K562 (cell line): ENCODE results near the gene MICOS13. TPM values are rescaled to one million over a fixed set of nuclear protein-coding genes. Genes with fewer than 3 reads are reported as not detected.

Source experiments
- ATAC-seq: fragments of 200-7000 bp; cut with Tn5 transposase; 3 replicates; pipeline ENCODE4 v1.9.1; 2020; ENCODE audit warnings: moderate library complexity
- BruUV-seq: library from RNA; stranded (reverse); fragments of 400-500 nt; replicated peaks from 2 replicates; lab custom pipeline; 2021; lab: Mats Ljungman, UMichigan
- CTCF ChIA-PET: fragments of 300-600 bp; formaldehyde crosslinking; extraction: SDS; loops from one replicate; lab custom pipeline; 2021; ENCODE audit warnings: low intra/inter-chr PET ratio; lab: Yijun Ruan, JAX
- POLR2A ChIA-PET: fragments of 300-600, 350-650 bp; sonication (Branson Sonifier 250); formaldehyde crosslinking; extraction: SDS; loops from one replicate; lab custom pipeline; 2021; ENCODE audit warnings: antibody characterized with exemption, inconsistent platforms; lab: Yijun Ruan, JAX
- DNase-seq, 4 experiments: peaks; one replicate each; pipeline versions ENCODE4 v3.0.0 to v3.0.0-alpha.2; 2011 to 2018; ENCODE audit warnings: low spot score in 3 of 4, mixed read lengths in 3 of 4; ENCODE audit errors: extremely low read depth in 1 of 4
- FAIRE-seq: peaks from 2 replicates; lab custom pipeline; 2011; peaks lifted over from hg19 to GRCh38; lab: Jason Lieb, UNC
- H2AFZ ChIP-seq: 2 replicates; pipeline ENCODE4 v1.6.0; 2011; ENCODE audit warnings: low read depth, low read length, control low read depth, inconsistent platforms
- H3K27ac ChIP-seq: fragments of 200-600 bp; 3 replicates; pipeline ENCODE4 v1.8.0; 2011; ENCODE audit warnings: low read depth, mild to moderate bottlenecking, control low read depth, inconsistent platforms, low read length, moderate library complexity, mixed read lengths; ENCODE audit errors: extremely low read depth
- H3K27me3 ChIP-seq, 2 experiments: fragments of 300-600 bp in 1 of 2; 2 replicates in 1 of 2; 3 replicates in 1 of 2; pipeline versions ENCODE4 v1.6.0 to v1.8.0; 2011; ENCODE audit warnings: inconsistent platforms in 2 of 2, low read length in 2 of 2, mild to moderate bottlenecking in 1 of 2, mixed read lengths in 1 of 2, moderate library complexity in 1 of 2; ENCODE audit not compliant: control insufficient read depth in 2 of 2, insufficient read depth in 2 of 2
- H3K36me3 ChIP-seq: fragments of 300-600 bp; 3 replicates; pipeline ENCODE4 v1.8.0; 2011; ENCODE audit warnings: mild to moderate bottlenecking, low read length, inconsistent platforms; ENCODE audit not compliant: control insufficient read depth, insufficient read depth
- H3K4me1 ChIP-seq, 2 experiments: fragments of 200-600 bp in 1 of 2; replicated peaks in 1 of 2; 2 replicates in 1 of 2; 3 replicates in 1 of 2; pipeline versions ENCODE4 v1.5.1 to v1.8.0; 2011; ENCODE audit warnings: inconsistent platforms in 2 of 2, low read length in 2 of 2, mild to moderate bottlenecking in 1 of 2, mixed read lengths in 1 of 2, moderate library complexity in 1 of 2; ENCODE audit not compliant: control insufficient read depth in 2 of 2, insufficient read depth in 2 of 2
- H3K4me2 ChIP-seq: 2 replicates; pipeline ENCODE4 v1.6.1; 2011; ENCODE audit warnings: low read length, control low read depth, inconsistent platforms, mixed read lengths; ENCODE audit not compliant: insufficient read depth
- H3K4me3 ChIP-seq: fragments of 200-600 bp; sonication (generic), shearing (Covaris generic); 2 replicates; pipeline ENCODE4 v1.5.1; 2016; ENCODE audit warnings: control low read depth, inconsistent platforms
- H3K79me2 ChIP-seq: fragments of 200-600 bp; 3 replicates; pipeline ENCODE4 v1.8.0; 2011; ENCODE audit warnings: low read length, inconsistent platforms; ENCODE audit not compliant: control insufficient read depth, insufficient read depth
- H3K9ac ChIP-seq, 2 experiments: 2 replicates each; pipeline versions ENCODE4 v1.6.0 to v1.6.1; 2011; ENCODE audit warnings: low read depth in 2 of 2, low read length in 2 of 2, control low read depth in 1 of 2, inconsistent platforms in 1 of 2, mild to moderate bottlenecking in 1 of 2, mixed read lengths in 1 of 2; ENCODE audit not compliant: insufficient read depth in 1 of 2
- H3K9me1 ChIP-seq: one replicate; pipeline ENCODE4 v1.6.0; 2011; ENCODE audit warnings: inconsistent platforms, mild to moderate bottlenecking, low read length, moderate library complexity; ENCODE audit not compliant: control insufficient read depth, insufficient read depth
- H3K9me3 ChIP-seq: replicated peaks from 2 replicates; pipeline ENCODE4 v1.5.1; 2011; ENCODE audit warnings: low read depth, low read length, inconsistent platforms; ENCODE audit not compliant: control insufficient read depth, insufficient read depth
- H4K20me1 ChIP-seq: replicated peaks from 2 replicates; pipeline ENCODE4 v1.6.1; 2011; ENCODE audit warnings: low read length, inconsistent platforms, mixed read lengths; ENCODE audit not compliant: control insufficient read depth, insufficient read depth
- ATF2 ChIP-seq: sonication (generic); formaldehyde crosslinking; IDR thresholded peaks from 2 replicates; pipeline ENCODE4 v1.8.1; 2022; ENCODE audit warnings: missing genetic modification reagents
- BMI1 ChIP-seq: fragments of 150-350 bp; IDR thresholded peaks from 2 replicates; pipeline ENCODE4 v1.6.1; 2014; ENCODE audit warnings: low read length
- BRF1 ChIP-seq: IDR thresholded peaks from 3 replicates; pipeline ENCODE4 v1.6.1; 2011; ENCODE audit warnings: borderline replicate concordance, mild to moderate bottlenecking; ENCODE audit not compliant: insufficient read length; ENCODE audit errors: extremely low read depth
- ELK1 ChIP-seq: sonication (generic); formaldehyde crosslinking; IDR thresholded peaks from 2 replicates; pipeline ENCODE4 v1.8.1; 2022; ENCODE audit warnings: missing genetic modification reagents
- GTF2F1 ChIP-seq: IDR thresholded peaks from 2 replicates; pipeline ENCODE4 v1.6.1; 2011; ENCODE audit warnings: low read depth, low read length, improper control_type of control experiment
- L3MBTL2 ChIP-seq: fragments of 450-650 bp; IDR thresholded peaks from 2 replicates; pipeline ENCODE4 v1.6.1; 2016; ENCODE audit warnings: mild to moderate bottlenecking, moderate library complexity
- OTX1 ChIP-seq: fragments of 450-650 bp; formaldehyde crosslinking; IDR thresholded peaks from 2 replicates; pipeline ENCODE4 v1.4.0; 2022; ENCODE audit warnings: mild to moderate bottlenecking
- SAFB2 ChIP-seq: fragments of 200-400 bp; formaldehyde crosslinking; IDR thresholded peaks from 2 replicates; pipeline ENCODE4 v1.6.1; 2018; ENCODE audit warnings: borderline replicate concordance, low read length, low read depth, moderate library complexity; ENCODE audit not compliant: severe bottlenecking
- SETDB1 ChIP-seq: IDR thresholded peaks from one replicate; pipeline ENCODE4 v1.6.1; 2012; ENCODE audit warnings: low read length, control low read depth, inconsistent platforms
- SMAD3 ChIP-seq: fragments of 450-650 bp; formaldehyde crosslinking; conservative IDR thresholded peaks from 2 replicates; pipeline ENCODE4 v1.4.0; 2020; ENCODE audit warnings: mild to moderate bottlenecking
- STAT5B ChIP-seq: fragments of 250-450 bp; sonication (Bioruptor Pico); IDR thresholded peaks from 2 replicates; pipeline ENCODE4 v1.8.0; 2021; ENCODE audit warnings: mild to moderate bottlenecking, inconsistent platforms
- TEAD2 ChIP-seq: fragments of 450-650 bp; IDR thresholded peaks from 2 replicates; pipeline ENCODE4 v1.6.1; 2016; ENCODE audit warnings: missing genetic modification characterization, control low read depth, missing compliant biosample characterization
- THRA ChIP-seq: fragments of 450-650 bp; IDR thresholded peaks from 2 replicates; pipeline ENCODE4 v1.6.1; 2017; ENCODE audit warnings: mild to moderate bottlenecking, moderate library complexity
- ZNF764 ChIP-seq: fragments of 250-450 bp; sonication (Bioruptor Pico); IDR thresholded peaks from 2 replicates; pipeline ENCODE4 v1.4.0; 2020; ENCODE audit warnings: low read depth, mild to moderate bottlenecking, moderate library complexity
- WGBS: fragments of 100-300 bp; shearing (Covaris generic); methylation state at CpG from one replicate; pipeline ENCODE4 v1.1.6; 2016; ENCODE audit warnings: low coverage, mixed read lengths; ENCODE audit not compliant: insufficient coverage; ENCODE audit errors: missing lambda C conversion rate; 5-methylcytosine and 5-hydroxymethylcytosine counted together
- in situ Hi-C: fragments of 300-500 bp; cut with MboI; formaldehyde crosslinking; loops from 4 replicates; pipeline ENCODE4 v1.15.0; 2018; ENCODE audit warnings: inconsistent platforms, mixed read lengths
- intact Hi-C: fragments of 100-400 bp; cut with micrococcal nuclease; formaldehyde crosslinking; loops from 2 replicates; pipeline ENCODE4 v1.14.2; 2022
- polyA plus RNA-seq, 8 experiments: library from polyadenylated mRNA; depleted of rRNA in 4 of 8; stranded (reverse) in 5 of 8; unstranded in 3 of 8; fragments of >200 nt; fragmentation: Nextera tagmentation in 2 of 8; fragmentation: Illumina TruSeq in 1 of 8; extraction: Ambion mirVana in 2 of 8; extraction: Trizol in 1 of 8; gene quantifications; 2 replicates each; pipeline versions ENCODE4 v1.2.1 to v1.2.3, GENCODE V29; 2011 to 2014; ENCODE audit warnings: inconsistent platforms in 1 of 8, missing spikeins in 1 of 8
- total RNA-seq, 7 experiments: library from RNA; depleted of rRNA in 6 of 7; stranded (reverse); fragments of >200 nt in 6 of 7; fragmentation: Illumina TruSeq in 2 of 7; extraction: Trizol in 2 of 7; gene quantifications; 2 replicates each; pipeline versions ENCODE4 v1.2.1 to v1.2.3, GENCODE V29; 2011 to 2021; ENCODE audit warnings: low replicate concordance in 1 of 7
- TF ChIP-seq, protein P1 (sequence below), 2 experiments: fragments of 450-650 bp; IDR thresholded peaks; 2 replicates each; pipeline ENCODE4 v1.6.1; 2016

The MICOS13 gene
- total and polyA plus RNA-seq, 9 of the 15 experiments (the other 6 are each of a cell fraction or from before 2014, with no cell fraction given) = 15.5 to 220 (median 49.4) TPM

GRCh38 chr19:5684694-5685430 lies 4.5 kb upstream of the MICOS13 start:
- H3K27ac ChIP-seq = no peak overlapping the region
- no peak overlapping the region for H2AFZ ChIP-seq
- H3K36me3 ChIP-seq = no peaks in the 10 kb centered on the region
- TF ChIP-seq SMAD3 (CRISPR knock-in tag) (no peak), SAFB2 (no peak), ELK1 (CRISPR knock-in tag) (no peak), BRF1 (no peak), L3MBTL2 (no peak), THRA (no peak), GTF2F1 (no peak), ZNF764 (CRISPR knock-in tag) (no peak), OTX1 (CRISPR knock-in tag) (no peak), ATF2 (CRISPR knock-in tag) (no peak), STAT5B (CRISPR knock-in tag) (no peak), SETDB1 (no peak), BMI1 (no peak), TEAD2 (tag) (no peak)
- TF ChIP-seq, protein P1, sequence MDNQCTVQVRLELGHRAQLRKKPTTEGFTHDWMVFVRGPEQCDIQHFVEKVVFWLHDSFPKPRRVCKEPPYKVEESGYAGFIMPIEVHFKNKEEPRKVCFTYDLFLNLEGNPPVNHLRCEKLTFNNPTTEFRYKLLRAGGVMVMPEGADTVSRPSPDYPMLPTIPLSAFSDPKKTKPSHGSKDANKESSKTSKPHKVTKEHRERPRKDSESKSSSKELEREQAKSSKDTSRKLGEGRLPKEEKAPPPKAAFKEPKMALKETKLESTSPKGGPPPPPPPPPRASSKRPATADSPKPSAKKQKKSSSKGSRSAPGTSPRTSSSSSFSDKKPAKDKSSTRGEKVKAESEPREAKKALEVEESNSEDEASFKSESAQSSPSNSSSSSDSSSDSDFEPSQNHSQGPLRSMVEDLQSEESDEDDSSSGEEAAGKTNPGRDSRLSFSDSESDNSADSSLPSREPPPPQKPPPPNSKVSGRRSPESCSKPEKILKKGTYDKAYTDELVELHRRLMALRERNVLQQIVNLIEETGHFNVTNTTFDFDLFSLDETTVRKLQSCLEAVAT (IDR thresholded peaks at IDR 0.05) = no peak
- ATAC-seq (no peak), DNase-seq (no peak), FAIRE-seq (no peak)
- ChIA-PET POLR2A (interaction anchor here (0.7 kb wide), 1 partner anchor 64 kb away, joined by 3 read pairs; no protein-coding TSS in a partner anchor), CTCF (no interaction called here)
- no peak overlapping the region for H3K4me3 ChIP-seq
- WGBS = 73% methylated on average over 20 of the region's 22 CpGs
- H3K79me2 ChIP-seq = peaks cover 4% of the 10 kb centered on the region
- no peak overlapping the region for H3K4me2 ChIP-seq
- H3K9ac ChIP-seq = no peak overlapping the region
- 0 out of 2 replicates have a peak, but pooled peaks cover 6% of the 10 kb centered on the region for H4K20me1 ChIP-seq
- H3K4me1 ChIP-seq = peaks cover 20 to 58% of the 10 kb centered on the region in 2 experiments
- H3K9me3 ChIP-seq = no peaks in the 10 kb centered on the region
- BruUV-seq = no TSS peak
- H3K9me1 ChIP-seq = no peaks in the 10 kb centered on the region
- intact Hi-C loops = loop anchor here (10.0 kb wide), 1 partner anchor 60 kb away; the partner anchor contains the start of genes SAFB and SAFB2
- no peaks in the 10 kb centered on the region for H3K27me3 ChIP-seq
- in situ Hi-C loops = no loop called here
